ENCODE results near the gene C5orf34.

The C5orf34 gene

DNA sequence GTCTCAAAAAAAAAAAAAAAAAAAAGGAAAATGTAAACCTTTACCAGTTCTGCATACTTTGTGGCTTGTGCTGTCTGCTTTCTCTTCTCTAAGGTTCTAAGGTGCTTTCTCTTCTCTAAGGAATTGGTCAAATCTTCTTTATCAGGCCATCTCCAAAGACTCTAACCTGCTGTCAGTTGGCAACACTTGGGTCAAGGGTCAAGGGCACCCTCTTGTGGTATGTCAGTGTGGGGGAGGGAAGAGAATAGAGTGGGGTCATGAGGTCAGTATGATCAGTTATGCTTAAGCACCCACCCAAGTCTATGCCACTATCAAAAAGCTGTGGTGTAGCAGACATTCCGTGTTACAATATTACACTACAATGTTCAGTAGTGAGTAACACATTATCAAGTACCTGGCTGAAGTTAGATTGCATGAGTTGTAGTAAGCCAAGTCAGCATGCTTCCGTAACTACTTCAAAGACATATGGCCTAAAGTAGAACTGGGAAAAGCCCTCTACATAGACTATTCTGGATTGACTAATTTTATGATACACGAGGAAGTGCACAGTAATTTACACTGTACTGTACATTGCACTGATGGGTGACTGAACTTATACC lies 77.8 kb downstream of the C5orf34 start:
- in situ Hi-C loops (cut with HindIII; ENCODE audit: low sequenced_read_pairs): no loop called here

All from DLD1 (cell line).